GM08714 (cell line): ENCODE results near the gene NSMCE1.

Source experiments
- H3K4me3 ChIP-seq: fragments of 200-500 bp; sonication (Bioruptor generic); 2 replicates; pipeline ENCODE4 v1.5.1; 2014; ENCODE audit warnings: mild to moderate bottlenecking, low read length, inconsistent platforms
- ZNF274 ChIP-seq: IDR thresholded peaks from 2 replicates; pipeline ENCODE4 v1.6.1; 2012; ENCODE audit warnings: mild to moderate bottlenecking, low read depth, low read length

The NSMCE1 gene

DNA sequence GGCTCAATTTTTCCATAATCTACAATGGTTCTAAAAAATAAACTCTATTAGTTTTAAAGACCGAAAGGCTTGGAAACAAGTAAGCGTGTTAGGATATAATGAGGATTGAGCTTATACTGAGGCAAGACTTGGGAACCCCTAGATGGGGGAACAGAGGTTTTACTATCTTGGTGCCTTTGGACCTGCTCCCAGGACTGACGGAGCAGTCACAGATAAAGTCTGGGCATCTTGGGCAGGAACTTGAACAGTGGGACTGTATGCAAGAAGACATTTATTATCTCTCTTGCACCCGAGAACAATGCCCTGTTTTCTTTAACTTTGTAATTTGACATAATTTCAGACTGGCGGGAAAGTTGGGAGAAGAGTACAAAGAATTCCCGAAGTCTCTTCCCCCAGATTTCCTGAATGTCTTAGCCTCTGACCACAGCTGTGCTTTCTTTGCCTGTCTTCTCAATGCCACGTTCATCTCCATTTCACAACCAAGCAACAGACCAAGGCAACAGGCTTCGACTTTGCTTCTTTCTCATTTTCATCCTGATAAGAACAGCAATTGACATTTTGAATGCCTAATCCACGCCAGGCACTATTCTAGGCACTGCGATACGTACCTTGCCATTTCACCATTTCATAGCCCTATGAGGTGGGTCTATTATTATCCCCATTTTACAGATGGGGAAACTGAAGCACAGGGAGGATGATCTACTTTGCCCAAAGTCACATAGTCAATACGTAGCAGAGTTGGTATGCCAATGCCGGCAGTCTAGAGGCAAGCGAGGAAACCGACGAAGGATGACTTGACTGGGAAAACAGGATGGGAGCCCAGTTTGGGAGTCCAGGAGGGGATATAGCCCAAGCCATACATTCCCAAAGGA lies 42.2 kb upstream of the NSMCE1 start:
- TF ChIP-seq ZNF274 = no peak
- H3K4me3 ChIP-seq = no peak overlapping the region

DNA sequence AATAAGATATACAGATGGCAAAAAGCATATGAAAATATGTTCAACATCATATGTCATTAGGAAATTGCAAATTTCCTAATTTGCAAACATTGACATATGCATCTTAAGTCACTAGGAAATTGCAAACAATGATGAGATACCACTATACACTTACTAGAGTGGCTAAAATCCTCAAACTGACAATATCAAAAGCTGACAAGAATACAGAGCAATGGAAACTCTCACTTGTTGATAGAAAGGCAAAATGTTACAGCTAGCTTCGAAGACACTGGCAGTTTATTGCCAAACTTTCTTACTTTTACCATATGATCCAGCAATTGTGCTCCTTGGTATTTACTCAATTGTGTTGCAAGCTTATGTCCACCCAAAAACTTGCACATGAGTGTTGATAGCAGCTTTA lies 40.2 kb upstream of the NSMCE1 start:
- no peak overlapping the region for H3K4me3 ChIP-seq
- TF ChIP-seq ZNF274 = no peak

DNA sequence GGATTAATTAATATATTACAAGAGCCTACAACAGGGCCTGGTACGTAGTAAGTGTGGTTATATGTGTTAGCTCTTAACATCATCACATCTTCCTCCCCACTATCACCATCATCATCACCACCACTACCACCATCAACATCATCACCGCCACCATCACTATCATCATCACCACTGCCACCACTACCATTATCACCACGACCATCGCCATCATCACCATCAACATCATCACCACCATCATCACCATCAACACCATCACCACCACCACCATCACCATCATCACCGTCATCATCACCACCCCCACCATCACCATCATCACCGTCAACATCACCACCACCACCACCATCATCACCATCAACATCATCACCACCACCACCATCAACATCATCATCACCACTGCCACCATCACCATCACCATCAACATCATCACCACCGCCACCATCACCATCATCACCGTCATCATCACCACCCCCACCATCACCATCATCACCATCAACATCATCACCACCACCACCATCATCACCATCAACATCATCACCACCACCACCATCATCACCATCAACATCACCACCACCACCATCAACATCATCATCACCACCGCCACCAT lies 37.4 kb upstream of the NSMCE1 start:
- TF ChIP-seq ZNF274 = no peak

DNA sequence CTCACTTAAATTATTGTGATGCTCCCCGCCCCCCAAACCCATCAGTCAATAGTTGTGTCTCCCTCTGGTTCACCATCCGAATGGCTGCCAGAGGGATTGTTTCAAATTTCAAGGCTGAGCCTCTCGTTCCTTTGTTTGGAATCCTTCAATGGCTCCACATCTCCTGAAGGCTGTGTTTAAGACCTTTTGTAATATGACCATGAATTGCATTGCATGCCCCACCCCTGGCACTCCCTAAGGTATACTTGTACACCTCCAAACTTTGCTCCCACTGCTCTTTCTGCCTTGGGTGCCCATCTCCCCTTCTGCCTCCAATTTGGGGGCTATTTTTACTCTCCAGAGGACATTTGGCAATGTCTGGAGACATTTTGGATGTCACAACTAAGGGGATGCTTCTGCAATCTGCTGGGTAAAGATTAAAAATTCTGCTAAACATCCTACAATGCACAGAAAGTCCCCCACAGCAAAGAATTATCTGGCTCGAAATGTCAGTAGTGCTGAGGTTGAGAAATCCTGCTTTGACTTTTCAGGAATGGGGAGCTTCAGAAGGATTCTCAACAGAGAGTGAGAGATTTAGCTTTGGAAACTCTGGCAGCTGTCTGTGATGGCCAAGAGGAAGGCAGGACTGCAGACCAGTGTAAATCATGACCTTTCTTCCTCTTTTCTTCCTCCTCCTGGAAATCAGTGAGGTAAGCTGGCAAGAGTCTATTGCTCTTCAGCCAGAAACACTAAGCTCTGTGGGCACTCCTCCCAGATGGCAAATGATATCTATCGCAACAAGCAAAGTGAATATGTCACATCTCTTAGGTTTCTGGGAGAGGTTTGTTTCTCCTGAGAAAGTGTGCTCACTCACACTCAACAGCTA lies 36.5 kb upstream of the NSMCE1 start:
- H3K4me3 ChIP-seq = no peak overlapping the region
- no peak for TF ChIP-seq ZNF274

More for the DNA sequence above, 37.4 kb upstream of the NSMCE1 start:
- no peak overlapping the region for H3K4me3 ChIP-seq

DNA sequence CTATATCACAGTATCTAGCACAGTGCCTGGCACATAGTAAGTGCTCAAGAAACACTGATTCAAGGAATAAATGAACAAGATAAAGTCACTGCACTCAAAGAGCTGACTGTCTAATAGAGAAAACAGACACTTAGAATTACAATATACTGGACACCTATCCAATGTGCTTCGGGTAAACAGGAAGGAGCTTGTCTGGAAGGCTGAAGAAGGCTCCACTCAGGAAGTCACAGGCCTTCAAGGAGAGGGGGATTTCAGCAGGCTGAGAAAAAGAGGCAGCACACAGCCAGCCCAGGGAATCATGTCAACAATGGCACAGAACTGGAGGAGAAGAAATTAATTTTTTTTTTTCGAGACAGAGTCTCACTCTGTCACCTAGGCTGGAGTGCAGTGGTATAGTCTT lies 35.5 kb upstream of the NSMCE1 start:
- H3K4me3 ChIP-seq = no peak overlapping the region
- no peak for TF ChIP-seq ZNF274

DNA sequence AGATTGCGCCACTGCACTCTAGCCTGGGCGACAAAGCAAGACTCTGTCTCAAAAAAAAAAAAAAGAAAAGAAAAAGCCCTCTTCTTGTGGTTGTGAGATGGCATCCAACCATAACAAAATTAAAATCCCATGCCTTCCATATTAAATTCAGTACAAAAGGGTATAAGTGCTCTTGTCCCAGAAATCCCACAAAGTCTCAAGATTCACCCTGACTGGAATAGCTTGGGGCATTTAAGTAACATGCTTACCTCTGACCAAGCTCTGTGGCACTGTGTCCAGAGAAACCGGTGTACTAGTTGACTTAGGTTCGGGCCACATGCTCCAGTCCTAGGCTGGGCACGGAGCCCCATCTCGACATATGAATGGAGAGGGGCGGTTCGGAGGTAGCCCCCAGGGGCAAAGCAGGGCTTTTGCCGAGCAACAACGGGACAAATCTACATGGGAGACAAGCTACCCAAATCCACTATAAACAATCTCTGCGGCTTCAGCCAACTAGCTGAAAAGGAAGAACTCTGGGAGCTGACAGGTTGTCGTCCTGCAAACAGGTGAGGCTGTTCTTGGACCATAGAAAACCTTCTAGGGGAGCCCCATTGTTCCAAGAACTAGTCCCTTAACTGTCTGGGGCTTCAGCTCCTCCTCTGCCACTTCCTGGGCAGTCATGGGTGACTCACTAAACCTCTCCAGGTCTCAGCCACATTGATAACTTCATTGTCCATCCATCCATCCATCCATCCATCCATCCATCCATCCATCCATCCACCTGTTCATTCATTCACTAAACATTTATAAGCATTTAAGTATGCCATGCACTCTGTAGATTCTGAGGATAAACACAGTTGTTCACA lies 34.9 kb upstream of the NSMCE1 start:
- TF ChIP-seq ZNF274 = no peak
- no peak overlapping the region for H3K4me3 ChIP-seq

DNA sequence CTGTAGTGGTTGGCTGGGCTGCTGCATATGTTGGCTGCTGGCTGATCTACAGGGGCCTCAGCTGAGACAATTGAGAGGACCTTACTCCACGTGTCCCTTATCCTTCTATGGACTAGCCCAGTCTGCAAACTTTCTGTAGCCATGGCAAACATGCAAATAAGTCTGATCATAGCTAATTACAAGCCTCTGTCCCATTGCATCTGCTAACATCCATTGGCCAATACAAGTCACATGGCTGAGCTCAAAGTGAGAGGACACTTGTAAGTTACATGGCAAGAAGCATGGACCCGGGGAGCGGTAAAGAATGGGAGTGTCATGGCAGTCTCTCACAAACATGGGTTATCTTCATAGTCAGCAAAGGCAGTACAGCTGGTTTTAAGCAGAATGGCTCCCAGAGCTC lies 33.6 kb upstream of the NSMCE1 start:
- TF ChIP-seq ZNF274 = no peak
- no peak overlapping the region for H3K4me3 ChIP-seq

DNA sequence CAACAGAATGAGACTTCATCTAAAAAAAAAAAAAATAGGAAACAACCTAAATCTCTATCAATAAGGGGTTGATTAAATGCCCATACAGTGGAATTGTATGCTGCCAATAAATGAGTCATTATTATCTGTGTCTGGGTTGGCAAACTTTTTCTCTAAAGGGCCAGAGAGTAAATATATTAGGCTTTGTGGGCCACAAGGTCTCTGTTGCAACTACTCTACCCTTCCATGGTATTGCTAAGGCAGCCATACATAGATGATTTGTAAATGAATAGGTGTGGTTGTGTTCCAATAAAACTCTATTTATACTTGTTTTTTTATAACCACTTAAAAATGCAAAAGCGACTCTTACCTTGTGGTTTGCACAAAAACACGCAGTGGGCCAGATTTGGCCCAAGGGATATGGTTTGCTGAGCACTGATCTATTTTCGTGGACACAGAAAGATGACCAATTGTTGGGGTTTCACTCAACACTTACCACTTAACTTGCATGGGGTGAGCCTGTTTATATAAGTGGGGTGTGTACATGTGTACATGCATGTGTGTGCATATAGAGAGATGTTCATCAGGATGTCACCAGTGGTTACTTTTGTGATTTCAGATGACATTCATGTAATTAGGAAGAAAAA lies 32.8 kb upstream of the NSMCE1 start:
- no peak for TF ChIP-seq ZNF274
- H3K4me3 ChIP-seq = no peak overlapping the region

DNA sequence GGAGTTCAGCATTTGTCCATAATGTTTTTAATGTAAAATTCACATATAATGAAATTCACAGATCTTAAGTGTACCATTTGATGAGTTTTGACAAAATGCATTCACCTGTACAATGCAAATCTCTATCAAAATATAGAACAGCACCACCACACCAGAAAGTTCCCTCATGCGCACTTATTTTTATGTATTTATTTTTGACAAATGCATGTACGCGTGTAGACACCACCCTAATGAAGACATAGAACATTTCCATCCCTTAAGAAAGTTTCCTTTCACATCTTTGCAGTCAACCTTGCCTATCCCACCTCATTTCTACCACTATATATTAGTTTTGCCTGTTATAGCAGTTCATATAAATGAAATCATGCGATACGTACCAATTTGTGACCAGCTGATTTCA lies 29.6 kb upstream of the NSMCE1 start:
- TF ChIP-seq ZNF274 = no peak

DNA sequence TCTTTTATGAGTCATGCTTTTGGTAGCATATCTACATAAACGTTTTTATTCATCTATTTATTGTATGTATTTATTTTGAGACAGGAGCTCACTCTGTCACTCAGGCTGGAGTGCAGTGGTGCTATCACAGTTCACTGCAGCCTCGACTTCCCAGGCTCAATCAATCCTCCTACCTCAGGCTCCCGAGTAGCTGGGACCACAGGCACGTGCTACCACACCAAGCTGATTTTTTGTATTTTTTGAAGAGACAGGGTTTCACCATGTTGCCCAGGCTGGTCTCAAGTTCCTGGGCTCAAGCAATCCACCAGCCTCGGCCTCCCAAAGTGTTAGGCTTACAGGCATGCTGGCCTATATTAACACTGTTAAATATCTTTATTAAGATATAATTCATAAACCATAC lies 24.8 kb upstream of the NSMCE1 start:
- no peak overlapping the region for H3K4me3 ChIP-seq
- no peak for TF ChIP-seq ZNF274

More for the DNA sequence above, 29.6 kb upstream of the NSMCE1 start:
- no peak overlapping the region for H3K4me3 ChIP-seq

DNA sequence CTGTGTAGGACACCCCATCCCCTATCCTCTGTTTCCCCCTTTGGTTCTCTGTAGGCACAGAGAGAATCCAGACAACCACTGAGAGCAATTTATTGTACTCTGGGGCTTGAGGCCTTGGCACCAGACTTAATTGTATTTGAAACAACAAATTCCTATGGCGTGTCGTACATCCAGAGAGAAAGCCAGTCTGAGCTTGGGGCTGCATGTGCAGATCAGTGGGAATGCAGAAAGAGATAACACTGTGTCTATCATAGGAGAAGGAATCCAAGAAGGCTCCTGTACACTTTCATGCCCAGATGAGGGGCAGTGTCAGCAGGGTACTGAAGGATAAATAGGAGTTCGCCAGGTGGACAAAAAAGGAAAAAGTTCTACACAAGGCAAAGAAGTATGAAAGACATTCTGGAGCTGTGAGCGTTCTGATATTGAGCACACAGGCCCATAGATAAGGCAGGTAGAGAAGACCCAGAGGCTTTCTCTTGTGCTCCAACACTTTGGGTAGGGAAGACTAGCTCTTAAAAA lies 23.2 kb upstream of the NSMCE1 start:
- TF ChIP-seq ZNF274 = no peak
- H3K4me3 ChIP-seq = no peak overlapping the region

DNA sequence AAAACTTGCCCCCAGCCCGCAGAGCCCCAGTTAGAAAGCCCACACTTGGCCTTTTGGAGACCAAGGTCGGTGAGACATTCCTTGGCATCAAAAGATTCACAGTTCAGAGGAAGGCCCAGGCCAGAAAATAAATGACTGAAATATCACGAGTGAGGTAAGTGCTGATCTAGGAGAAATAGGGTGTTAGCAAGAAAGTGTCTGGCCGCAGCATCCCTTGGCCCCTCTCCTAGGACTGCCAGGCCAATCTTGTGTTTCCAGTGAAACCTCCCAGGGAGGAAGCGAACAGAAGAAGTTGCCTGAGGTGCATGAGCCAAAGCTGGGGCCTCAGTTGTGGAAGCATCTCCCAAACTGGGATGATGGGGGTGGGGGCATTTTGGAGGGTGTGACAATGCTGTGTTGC lies 22.5 kb upstream of the NSMCE1 start:
- TF ChIP-seq ZNF274 = no peak
- no peak overlapping the region for H3K4me3 ChIP-seq

DNA sequence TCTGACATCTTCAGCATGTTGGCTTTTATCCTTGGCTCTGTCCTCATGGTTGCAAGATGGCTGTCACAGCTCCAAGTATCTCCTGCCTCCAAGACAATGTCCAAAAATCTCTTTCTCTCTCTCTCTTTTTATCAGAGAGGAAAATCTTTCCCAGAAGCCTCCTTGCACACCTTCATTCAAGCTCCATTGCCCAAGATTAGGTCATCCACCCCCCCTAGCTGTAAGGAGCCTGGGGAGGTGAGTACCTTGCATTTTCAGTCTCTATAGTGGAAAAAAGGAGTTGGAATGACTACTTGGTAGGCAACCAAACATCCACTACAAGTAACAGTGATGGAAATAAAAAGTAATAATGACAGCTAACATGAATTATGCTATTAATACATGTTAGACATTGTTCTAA lies 22.0 kb upstream of the NSMCE1 start:
- no peak for TF ChIP-seq ZNF274
- H3K4me3 ChIP-seq = no peak overlapping the region
